ENCODE measurements around the gene TAL1.

Gene TAL1

GRCh38 chr1:47224676-47225399 lies 7.2 kb downstream of the TAL1 start:
- no peaks in the 10 kb centered on the region for H3K9me3 Mint-ChIP-seq
- H3K27me3 Mint-ChIP-seq: peaks cover 53% of the 10 kb centered on the region
- H3K4me1 Mint-ChIP-seq (ENCODE audit: low read depth): peaks cover 12% of the 10 kb centered on the region
- no peak overlapping the region for H3K27ac Mint-ChIP-seq
- H3K36me3 Mint-ChIP-seq (ENCODE audit: low read depth): no peaks in the 10 kb centered on the region
- H3K4me3 Mint-ChIP-seq: no peak overlapping the region
- DNase-seq: no peak

- Mint-ChIP-seq H3K4me1 (ENCODE audit: low read depth) (peaks cover 5% of the 10 kb centered on the region), H3K27me3 (peaks cover 45% of the 10 kb centered on the region), H3K27ac (no peak overlapping the region), H3K9me3 (no peaks in the 10 kb centered on the region), H3K36me3 (ENCODE audit: low read depth) (no peaks in the 10 kb centered on the region), H3K4me3 (no peak overlapping the region)
- DNase-seq: no peak
Measured at GRCh38 chr1:47223921-47224675, 7.9 kb downstream of the TAL1 start.

- H3K36me3 Mint-ChIP-seq (ENCODE audit: low read depth): no peaks in the 10 kb centered on the region
- no peak overlapping the region for H3K27ac Mint-ChIP-seq
- DNase-seq: no peak
- H3K4me1 Mint-ChIP-seq (ENCODE audit: low read depth): peaks cover 4% of the 10 kb centered on the region
- no peak overlapping the region for H3K4me3 Mint-ChIP-seq
- H3K27me3 Mint-ChIP-seq: peaks cover 38% of the 10 kb centered on the region
- no peaks in the 10 kb centered on the region for H3K9me3 Mint-ChIP-seq
Measured at GRCh38 chr1:47223174-47223920, 8.7 kb downstream of the TAL1 start.

GRCh38 chr1:47222476-47222875 lies 9.5 kb downstream of the TAL1 start:
- Mint-ChIP-seq H3K27me3 (peaks cover 29% of the 10 kb centered on the region), H3K4me3 (no peak overlapping the region), H3K4me1 (ENCODE audit: low read depth) (peaks cover 4% of the 10 kb centered on the region), H3K9me3 (no peaks in the 10 kb centered on the region), H3K27ac (no peak overlapping the region), H3K36me3 (ENCODE audit: low read depth) (no peaks in the 10 kb centered on the region)
- DNase-seq: no peak

GRCh38 chr1:47219590-47220220 lies 12.3 kb downstream of the TAL1 start:
- DNase-seq: no peak
- H3K4me3 Mint-ChIP-seq: no peak overlapping the region
- no peaks in the 10 kb centered on the region for H3K36me3 Mint-ChIP-seq (ENCODE audit: low read depth)
- H3K9me3 Mint-ChIP-seq: no peaks in the 10 kb centered on the region
- H3K27me3 Mint-ChIP-seq: peaks cover 10% of the 10 kb centered on the region
- H3K27ac Mint-ChIP-seq: no peak overlapping the region
- H3K4me1 Mint-ChIP-seq (ENCODE audit: low read depth): no peaks in the 10 kb centered on the region

- no peak overlapping the region for H3K27ac Mint-ChIP-seq
- peaks cover 10% of the 10 kb centered on the region for H3K27me3 Mint-ChIP-seq
- H3K9me3 Mint-ChIP-seq: no peaks in the 10 kb centered on the region
- H3K36me3 Mint-ChIP-seq (ENCODE audit: low read depth): no peaks in the 10 kb centered on the region
- H3K4me3 Mint-ChIP-seq: no peak overlapping the region
- no peaks in the 10 kb centered on the region for H3K4me1 Mint-ChIP-seq (ENCODE audit: low read depth)
- no peak for DNase-seq
Measured at GRCh38 chr1:47219001-47219400, 13.0 kb downstream of the TAL1 start.

- no peak for DNase-seq
- Mint-ChIP-seq H3K36me3 (ENCODE audit: low read depth) (no peaks in the 10 kb centered on the region), H3K27ac (no peak overlapping the region), H3K27me3 (peaks cover 12% of the 10 kb centered on the region), H3K4me3 (no peak overlapping the region), H3K9me3 (no peaks in the 10 kb centered on the region), H3K4me1 (ENCODE audit: low read depth) (no peaks in the 10 kb centered on the region)
Measured at GRCh38 chr1:47216278-47217059, 15.6 kb downstream of the TAL1 start.

GRCh38 chr1:47215713-47216112 lies 16.3 kb downstream of the TAL1 start:
- no peak overlapping the region for H3K4me3 Mint-ChIP-seq
- H3K4me1 Mint-ChIP-seq (ENCODE audit: low read depth): no peaks in the 10 kb centered on the region
- H3K36me3 Mint-ChIP-seq (ENCODE audit: low read depth): no peaks in the 10 kb centered on the region
- H3K27ac Mint-ChIP-seq: no peak overlapping the region
- H3K27me3 Mint-ChIP-seq: peaks cover 11% of the 10 kb centered on the region
- H3K9me3 Mint-ChIP-seq: no peaks in the 10 kb centered on the region
- no peak for DNase-seq

GRCh38 chr1:47214549-47214948 lies 17.5 kb downstream of the TAL1 start:
- no peak for DNase-seq
- H3K27ac Mint-ChIP-seq: no peak overlapping the region
- H3K4me1 Mint-ChIP-seq (ENCODE audit: low read depth): no peaks in the 10 kb centered on the region
- no peaks in the 10 kb centered on the region for H3K36me3 Mint-ChIP-seq (ENCODE audit: low read depth)
- H3K9me3 Mint-ChIP-seq: no peaks in the 10 kb centered on the region
- H3K27me3 Mint-ChIP-seq: peaks cover 12% of the 10 kb centered on the region
- no peak overlapping the region for H3K4me3 Mint-ChIP-seq

GRCh38 chr1:47213230-47213963 lies 18.6 kb downstream of the TAL1 start:
- no peaks in the 10 kb centered on the region for H3K9me3 Mint-ChIP-seq
- peaks cover 20% of the 10 kb centered on the region for H3K27me3 Mint-ChIP-seq
- H3K4me3 Mint-ChIP-seq: no peak overlapping the region
- H3K4me1 Mint-ChIP-seq (ENCODE audit: low read depth): no peaks in the 10 kb centered on the region
- no peaks in the 10 kb centered on the region for H3K36me3 Mint-ChIP-seq (ENCODE audit: low read depth)
- DNase-seq: no peak
- no peak overlapping the region for H3K27ac Mint-ChIP-seq

GRCh38 chr1:47212636-47213229 lies 19.3 kb downstream of the TAL1 start:
- no peak overlapping the region for H3K4me3 Mint-ChIP-seq
- H3K4me1 Mint-ChIP-seq (ENCODE audit: low read depth): peaks cover 2% of the 10 kb centered on the region
- peaks cover 20% of the 10 kb centered on the region for H3K27me3 Mint-ChIP-seq
- H3K27ac Mint-ChIP-seq: no peak overlapping the region
- no peaks in the 10 kb centered on the region for H3K9me3 Mint-ChIP-seq
- H3K36me3 Mint-ChIP-seq (ENCODE audit: low read depth): no peaks in the 10 kb centered on the region
- DNase-seq: no peak

- no peak overlapping the region for H3K4me3 Mint-ChIP-seq
- H3K9me3 Mint-ChIP-seq: no peaks in the 10 kb centered on the region
- H3K36me3 Mint-ChIP-seq (ENCODE audit: low read depth): no peaks in the 10 kb centered on the region
- H3K27me3 Mint-ChIP-seq: peaks cover 20% of the 10 kb centered on the region
- H3K27ac Mint-ChIP-seq: no peak overlapping the region
- H3K4me1 Mint-ChIP-seq (ENCODE audit: low read depth): peaks cover 2% of the 10 kb centered on the region
- DNase-seq: no peak
Measured at GRCh38 chr1:47211796-47212269, 20.2 kb downstream of the TAL1 start.

GRCh38 chr1:47210666-47211065 lies 21.4 kb downstream of the TAL1 start:
- Mint-ChIP-seq H3K9me3 (no peaks in the 10 kb centered on the region), H3K36me3 (ENCODE audit: low read depth) (no peaks in the 10 kb centered on the region), H3K4me1 (ENCODE audit: low read depth) (peaks cover 2% of the 10 kb centered on the region), H3K4me3 (no peak overlapping the region), H3K27me3 (peaks cover 25% of the 10 kb centered on the region), H3K27ac (no peak overlapping the region)
- DNase-seq: no peak

Measured in activated T-cell treated with anti-CD3 and anti-CD28 coated beads, Interleukin-2, amount 50 U/mL, for 24 hours (primary cell).